H1 (cell line): Measurements from ENCODE around the gene HSPA1A. TPM values are rescaled to one million over a fixed set of nuclear protein-coding genes. Genes with fewer than 3 reads are reported as not detected.

Experiments
- CTCF ChIA-PET: fragments of 300-600 bp; sonication (Branson Sonifier 250); formaldehyde crosslinking; loops from one replicate; lab custom pipeline; 2021; ENCODE audit not compliant: partially characterized antibody; lab: Charles Lee
- POLR2A ChIA-PET: fragments of 300-600 bp; sonication (Branson Sonifier 250); formaldehyde crosslinking; loops from one replicate; lab custom pipeline; 2021; ENCODE audit warnings: inconsistent platforms; ENCODE audit not compliant: partially characterized antibody; lab: Charles Lee
- DNase-seq, 2 experiments: peaks; one replicate each; pipeline versions ENCODE4 v3.0.0 to v3.0.0-alpha.2; 2010 to 2022; ENCODE audit warnings: low spot score in 2 of 2, low read depth in 1 of 2, mixed read lengths in 1 of 2
- FAIRE-seq: peaks from 2 replicates; lab custom pipeline; 2011; peaks lifted over from hg19 to GRCh38; lab: Jason Lieb, UNC
- H2AFZ ChIP-seq: 2 replicates; pipeline ENCODE4 v1.8.1; 2012; ENCODE audit warnings: low read length, inconsistent platforms
- H2AK5ac ChIP-seq: 2 replicates; pipeline ENCODE4 v1.6.1; 2013; ENCODE audit warnings: low read depth, low read length
- H2BK120ac ChIP-seq: replicated peaks from 2 replicates; pipeline ENCODE3; 2013; ENCODE audit warnings: low read depth, low read length, inconsistent platforms
- H2BK12ac ChIP-seq: 2 replicates; pipeline ENCODE4 v1.6.1; 2013; ENCODE audit warnings: low read depth, low read length
- H2BK15ac ChIP-seq: 2 replicates; pipeline ENCODE4 v1.6.1; 2013; ENCODE audit warnings: low read length
- H2BK20ac ChIP-seq: 2 replicates; pipeline ENCODE4 v1.6.1; 2013; ENCODE audit warnings: low read length
- H2BK5ac ChIP-seq: 2 replicates; pipeline ENCODE4 v1.6.1; 2013; ENCODE audit warnings: low read depth, low read length
- H3K14ac ChIP-seq: 2 replicates; pipeline ENCODE4 v1.6.1; 2013; ENCODE audit warnings: inconsistent platforms; ENCODE audit not compliant: insufficient read length
- H3K18ac ChIP-seq: 2 replicates; pipeline ENCODE4 v1.6.1; 2013; ENCODE audit warnings: low read length; ENCODE audit errors: extremely low read depth
- H3K23ac ChIP-seq: 2 replicates; pipeline ENCODE4 v1.6.1; 2013; ENCODE audit warnings: inconsistent platforms; ENCODE audit not compliant: insufficient read length
- H3K23me2 ChIP-seq: 2 replicates; pipeline ENCODE4 v1.6.1; 2013; ENCODE audit warnings: low read depth, low read length
- H3K27ac ChIP-seq: 2 replicates; pipeline ENCODE4 v1.6.1; 2011; ENCODE audit warnings: low read depth, low read length, inconsistent platforms
- H3K27me3 ChIP-seq, 4 experiments: replicated peaks in 1 of 4; 1 replicate in 1 of 4; 2 replicates in 3 of 4; pipeline versions ENCODE4 v1.6.1 to v1.8.1; 2011 to 2013; ENCODE audit warnings: low read length in 3 of 4, mild to moderate bottlenecking in 3 of 4, inconsistent platforms in 2 of 4, mixed read lengths in 2 of 4, moderate library complexity in 1 of 4; ENCODE audit not compliant: control insufficient read depth in 3 of 4, insufficient read depth in 3 of 4; ENCODE audit errors: extremely low read depth in 1 of 4
- H3K36me3 ChIP-seq, 4 experiments: 2 replicates each; pipeline versions ENCODE4 v1.6.1 to v1.8.1; 2011 to 2013; ENCODE audit warnings: mild to moderate bottlenecking in 4 of 4, low read length in 3 of 4, moderate library complexity in 2 of 4, control low read depth in 1 of 4, inconsistent platforms in 1 of 4; ENCODE audit not compliant: insufficient read depth in 4 of 4, control insufficient read depth in 2 of 4
- H3K4ac ChIP-seq: replicated peaks from 2 replicates; pipeline ENCODE3; 2013; ENCODE audit warnings: low read length, low read depth, mixed read lengths, inconsistent platforms; ENCODE audit not compliant: insufficient read length
- H3K4me1 ChIP-seq, 4 experiments: replicated peaks in 1 of 4; 1 replicate in 1 of 4; 2 replicates in 3 of 4; pipeline versions ENCODE4 v1.6.1 to v1.8.1; 2011 to 2013; ENCODE audit warnings: low read length in 3 of 4, inconsistent platforms in 2 of 4, mixed read lengths in 1 of 4; ENCODE audit not compliant: insufficient read depth in 4 of 4, control insufficient read depth in 3 of 4
- H3K4me2 ChIP-seq, 2 experiments: 2 replicates each; pipeline versions ENCODE4 v1.6.1 to v1.8.1; 2011 to 2013; ENCODE audit warnings: low read depth in 2 of 2, low read length in 2 of 2, control low read depth in 1 of 2, inconsistent platforms in 1 of 2, mild to moderate bottlenecking in 1 of 2; ENCODE audit not compliant: insufficient read depth in 1 of 2
- H3K4me3 ChIP-seq, 4 experiments: fragments of 200-600, 300-600 bp in 1 of 4; sonication (generic), shearing (Covaris generic), sonication (Bioruptor Twin) in 1 of 4; 2 replicates each; pipeline versions ENCODE4 v1.5.1 to v1.8.1; 2011 to 2016; ENCODE audit warnings: low read length in 4 of 4, low read depth in 3 of 4, control low read depth in 2 of 4, inconsistent platforms in 2 of 4, mild to moderate bottlenecking in 2 of 4, mixed read lengths in 1 of 4, moderate library complexity in 1 of 4; ENCODE audit not compliant: insufficient read depth in 2 of 4; ENCODE audit errors: extremely low read depth in 1 of 4
- H3K56ac ChIP-seq: replicated peaks from 2 replicates; pipeline ENCODE3; 2013; ENCODE audit warnings: low read depth, mild to moderate bottlenecking, mixed read lengths, low read length, inconsistent platforms; ENCODE audit not compliant: insufficient read length
- H3K79me1 ChIP-seq: 2 replicates; pipeline ENCODE4 v1.6.1; 2013; ENCODE audit warnings: low read depth, low read length, control low read depth
- H3K79me2 ChIP-seq, 2 experiments: 2 replicates each; pipeline versions ENCODE4 v1.6.1 to v1.8.1; 2012 to 2013; ENCODE audit warnings: low read length in 2 of 2, mild to moderate bottlenecking in 2 of 2, inconsistent platforms in 1 of 2; ENCODE audit not compliant: insufficient read depth in 2 of 2, control insufficient read depth in 1 of 2
- H3K9ac ChIP-seq, 4 experiments: replicated peaks in 1 of 4; 1 replicate in 1 of 4; 2 replicates in 3 of 4; pipeline versions ENCODE4 v1.6.1 to v1.8.1; 2011 to 2013; ENCODE audit warnings: low read depth in 3 of 4, low read length in 3 of 4, control low read depth in 2 of 4, mild to moderate bottlenecking in 2 of 4, moderate library complexity in 2 of 4, inconsistent platforms in 1 of 4; ENCODE audit errors: extremely low read depth in 1 of 4
- H3K9me3 ChIP-seq, 2 experiments: 2 replicates each; pipeline versions ENCODE4 v1.6.1 to v1.8.1; 2012 to 2013; ENCODE audit warnings: mild to moderate bottlenecking in 2 of 2, moderate library complexity in 2 of 2, control low read depth in 1 of 2, inconsistent platforms in 1 of 2, low read depth in 1 of 2, low read length in 1 of 2, mixed read lengths in 1 of 2; ENCODE audit not compliant: insufficient read depth in 2 of 2
- H4K20me1 ChIP-seq, 2 experiments: replicated peaks in 1 of 2; 2 replicates each; pipeline versions ENCODE3 to v1.8.1; 2011 to 2013; ENCODE audit warnings: inconsistent platforms in 2 of 2, low read length in 2 of 2, mild to moderate bottlenecking in 1 of 2; ENCODE audit not compliant: insufficient read depth in 2 of 2, control insufficient read depth in 1 of 2
- H4K5ac ChIP-seq: 2 replicates; pipeline ENCODE4 v1.6.1; 2013; ENCODE audit warnings: low read length, low read depth, mixed read lengths, inconsistent platforms; ENCODE audit not compliant: insufficient read length
- H4K8ac ChIP-seq: 2 replicates; pipeline ENCODE4 v1.8.0; 2013; ENCODE audit warnings: mild to moderate bottlenecking, moderate library complexity, low read length, inconsistent platforms; ENCODE audit not compliant: insufficient read depth; ENCODE audit errors: extremely low read depth
- H4K91ac ChIP-seq: replicated peaks from 2 replicates; pipeline ENCODE3; 2013; ENCODE audit warnings: low read length, mixed read lengths, inconsistent platforms; ENCODE audit not compliant: insufficient read length
- CBX8 ChIP-seq: fragments of 300-800, 300-1000 bp; sonication (generic); IDR thresholded peaks from 2 replicates; pipeline ENCODE4 v1.7.1; 2016; ENCODE audit warnings: low read depth, low read length, borderline replicate concordance
- CEBPB ChIP-seq: IDR thresholded peaks from 2 replicates; pipeline ENCODE4 v1.6.1; 2012; ENCODE audit warnings: low read depth, low read length
- HDAC6 ChIP-seq: IDR thresholded peaks from one replicate; pipeline ENCODE4 v1.7.1; 2012; ENCODE audit warnings: low read depth, mild to moderate bottlenecking, inconsistent platforms, low read length, moderate library complexity
- KDM1A ChIP-seq: fragments of 200-600, 300-600 bp; sonication (generic); IDR thresholded peaks from 2 replicates; pipeline ENCODE4 v1.7.1; 2016; ENCODE audit warnings: mild to moderate bottlenecking, low read length, borderline replicate concordance
- PHF8 ChIP-seq: fragments of 200-600 bp; sonication (generic); conservative IDR thresholded peaks from 2 replicates; pipeline ENCODE4 v1.7.1; 2012; ENCODE audit warnings: low read depth, mild to moderate bottlenecking, inconsistent platforms, low read length, moderate library complexity
- POLR2A ChIP-seq, 2 experiments: IDR thresholded peaks; 1 replicate in 1 of 2; 2 replicates in 1 of 2; pipeline ENCODE4 v1.6.1; 2011; ENCODE audit warnings: low read depth in 2 of 2, low read length in 2 of 2, mild to moderate bottlenecking in 2 of 2; ENCODE audit errors: control extremely low read depth in 1 of 2
- RAD21 ChIP-seq, 2 experiments: IDR thresholded peaks in 1 of 2; conservative IDR thresholded peaks in 1 of 2; 2 replicates each; pipeline ENCODE4 v1.6.1; 2011; ENCODE audit warnings: low read depth in 2 of 2, low read length in 2 of 2, improper control_type of control experiment in 1 of 2, inconsistent platforms in 1 of 2, mild to moderate bottlenecking in 1 of 2, moderate library complexity in 1 of 2
- RFX5 ChIP-seq: IDR thresholded peaks from 2 replicates; pipeline ENCODE4 v1.6.1; 2011; ENCODE audit warnings: low read depth, low read length, improper control_type of control experiment, borderline replicate concordance
- TEAD4 ChIP-seq: IDR thresholded peaks from 2 replicates; pipeline ENCODE4 v1.6.1; 2012; ENCODE audit warnings: low read depth, low read length, inconsistent platforms, mixed read lengths
- USF2 ChIP-seq: IDR thresholded peaks from 2 replicates; pipeline ENCODE4 v1.6.1; 2011; ENCODE audit warnings: low read length, improper control_type of control experiment
- WGBS, 2 experiments: shearing (Covaris generic) in 1 of 2; methylation state at CpG; one replicate each; pipeline versions ENCODE4 v1.1.6 to v1.1.7; 2013 to 2015; ENCODE audit warnings: low lambda C conversion rate in 2 of 2, mixed read lengths in 2 of 2, inconsistent platforms in 1 of 2, low coverage in 1 of 2, missing lambda C conversion rate in 1 of 2; ENCODE audit not compliant: insufficient replicate concordance in 2 of 2, insufficient coverage in 1 of 2, insufficient read length in 1 of 2; ENCODE audit errors: extremely low coverage in 1 of 2, missing lambda C conversion rate in 1 of 2; 5-methylcytosine and 5-hydroxymethylcytosine counted together
- polyA plus RNA-seq, 7 experiments: library from polyadenylated mRNA; depleted of rRNA in 3 of 7; stranded (reverse) in 5 of 7; unstranded in 2 of 7; fragments of >200 nt in 5 of 7; fragments of 200-250 nt in 2 of 7; gene quantifications; 1 replicate in 5 of 7; 2 replicates in 1 of 7; 4 replicates in 1 of 7; pipeline versions ENCODE4 v1.2.1 to v1.2.3, GENCODE V29; 2011 to 2013; ENCODE audit warnings: missing spikeins in 2 of 7, mixed read lengths in 2 of 7
- total RNA-seq: library from RNA; stranded (reverse); fragmentation: NEBNext Ultra II Directional; extraction: Animal tissue kit (Norgen Biotek cat#: 25700); gene quantifications from 2 replicates; pipeline ENCODE4 v1.2.1, GENCODE V29; 2021

Gene HSPA1A
- total and polyA plus RNA-seq, 2 of the 8 experiments (the other 6 are each of a cell fraction or from before 2014, with no cell fraction given): 40.7 to 54.0 TPM

GRCh38 chr6:31765559-31765909, 49.8 kb upstream of the HSPA1A start:
- H3K4me1 ChIP-seq: peaks cover 0 to 11% (median under 1%) of the 10 kb centered on the region in 4 experiments; a peak in 4 of 7 replicates
- H4K91ac ChIP-seq: no peak overlapping the region
- H3K9me3 ChIP-seq: no peaks in the 10 kb centered on the region
- H4K5ac ChIP-seq: no peak overlapping the region
- H3K23me2 ChIP-seq: peaks cover 3% of the 10 kb centered on the region; the same call in 1 of the 2 replicates
- H3K27ac ChIP-seq: no peak overlapping the region
- H2AFZ ChIP-seq: no peak overlapping the region
- no peak overlapping the region for H3K9ac ChIP-seq
- H3K27me3 ChIP-seq: no peaks in the 10 kb centered on the region
- peak overlapping the region; percentile 31 to 77; a peak in 3 of 4 replicates for H3K4me2 ChIP-seq
- no peak overlapping the region for H4K8ac ChIP-seq
- no peak overlapping the region for H3K18ac ChIP-seq
- WGBS, 2 experiments: 93% methylated on average over 4 of the region's 9 CpGs; no CpG with 5 or more reads in 1 of the 2 experiments
- no peak overlapping the region for H2BK120ac ChIP-seq
- H2BK5ac ChIP-seq: 0 out of 2 replicates have a peak overlapping the region, but pooled peaks have one; percentile 9
- ChIA-PET CTCF (interaction anchor here (0.6 to 2.2 kb wide), 18 partner anchors 9 to 114 kb away, joined by 3 to 23 read pairs (median 4); partner anchors contain the start of genes CLIC1, DDAH2, LSM2 and LY6G5C), POLR2A (interaction anchor here (1.0 to 2.0 kb wide), 19 partner anchors 11 to 132 kb away, joined by 3 to 14 read pairs (median 4); partner anchors contain the start of genes CLIC1, DDAH2, EHMT2 and GPANK1)
- no peak overlapping the region for H2AK5ac ChIP-seq
- no peak overlapping the region; a peak in 1 of 8 replicates for H3K4me3 ChIP-seq
- H3K14ac ChIP-seq: no peak overlapping the region
- H2BK15ac ChIP-seq: no peak overlapping the region
- DNase-seq: no peak
- no peaks in the 10 kb centered on the region for H4K20me1 ChIP-seq
- 0 out of 2 replicates have a peak overlapping the region, but pooled peaks have one; percentile 61 for H2BK20ac ChIP-seq
- H3K23ac ChIP-seq: no peak overlapping the region
- no peak overlapping the region for H3K56ac ChIP-seq
- peaks cover 0 to 13% (median 0%) of the 10 kb centered on the region in 4 experiments; a peak in 3 of 8 replicates for H3K36me3 ChIP-seq
- H3K79me1 ChIP-seq: no peaks in the 10 kb centered on the region
- no peaks in the 10 kb centered on the region for H3K79me2 ChIP-seq
- no peak overlapping the region for H2BK12ac ChIP-seq
- H3K4ac ChIP-seq: no peak overlapping the region
- FAIRE-seq: no peak
- TF ChIP-seq POLR2A (IDR thresholded peaks at IDR 0.05; ENCODE audit: control extremely low read depth in 1 of 2, low read depth in 2 of 2, low read length in 2 of 2) (no peak), KDM1A (no peak), CBX8 (no peak), TEAD4 (no peak), RAD21 (IDR thresholded peaks at IDR 0.05 in 1 of 2, conservative IDR thresholded peaks at IDR 0.05 in 1 of 2; ENCODE audit: low read depth in 2 of 2, low read length in 2 of 2) (no peak), RFX5 (no peak), HDAC6 (no peak), CEBPB (no peak), USF2 (no peak), PHF8 (no peak)
